ENCODE data around the gene KRT86.
A peak's percentile ranks its signal among the peaks of the same experiment; 100 is the strongest.
"Not testable (repeated sequence)": the region's sequence is repeated elsewhere in the genome, so short reads cannot be mapped to it uniquely, and the experiment has no call there.

KRT86 gene

GRCh38 chr12:52271158-52271557, 3.3 kb upstream of the KRT86 start:
- DNase-seq, result no peak

GRCh38 chr12:52275686-52276085, 1.2 kb downstream of the KRT86 start:
- DNase-seq, result no peak

- DNase-seq, result no peak
Observed at GRCh38 chr12:52277486-52278245, 3.2 kb downstream of the KRT86 start.

GRCh38 chr12:52278575-52279421, 4.4 kb downstream of the KRT86 start:
- no peak for DNase-seq

- no peak for DNase-seq
Observed at GRCh38 chr12:52279422-52280318, 5.2 kb downstream of the KRT86 start.

- DNase-seq, result peak; percentile 54
Observed at GRCh38 chr12:52280319-52280795, 5.9 kb downstream of the KRT86 start.

- DNase-seq, result no peak
Observed at GRCh38 chr12:52280796-52281560, 6.5 kb downstream of the KRT86 start.

GRCh38 chr12:52284562-52285171, 10.2 kb downstream of the KRT86 start:
- DNase-seq, result no peak

- no peak for DNase-seq
Observed at GRCh38 chr12:52285172-52285745, 10.8 kb downstream of the KRT86 start.

GRCh38 chr12:52285851-52286530, 11.5 kb downstream of the KRT86 start:
- DNase-seq, result no peak

GRCh38 chr12:52286857-52287785, 12.7 kb downstream of the KRT86 start:
- not testable (repeated sequence) for DNase-seq

- not testable (repeated sequence) for DNase-seq
Observed at GRCh38 chr12:52287816-52288805, 13.7 kb downstream of the KRT86 start.

- DNase-seq, result not testable (repeated sequence)
Observed at GRCh38 chr12:52290483-52291134, 16.2 kb downstream of the KRT86 start.

- DNase-seq, result no peak
Observed at GRCh38 chr12:52291267-52291935, 17.0 kb downstream of the KRT86 start, which contains the start of gene KRT81. Gene KRT81, minus strand, starts transcription at chr12:52291534. Its CDS starts 69 bp downstream, at chr12:52291465.

- DNase-seq, result no peak
Observed at GRCh38 chr12:52293926-52294325, 19.5 kb downstream of the KRT86 start.

- no peak for DNase-seq
Observed at GRCh38 chr12:52294803-52295202, 20.4 kb downstream of the KRT86 start.

GRCh38 chr12:52295663-52296062, 21.2 kb downstream of the KRT86 start:
- no peak for DNase-seq
